Measurements from ENCODE around the gene STIMATE.
A peak's percentile ranks its signal among the peaks of the same experiment; 100 is the strongest.

The STIMATE gene

GRCh38 chr3:52846432-52846965, 50.8 kb downstream of the STIMATE start:
- H3K27ac ChIP-seq: no peak overlapping the region
- no peak for TF ChIP-seq CTCF (conservative IDR thresholded peaks at IDR 0.05)

DNA sequence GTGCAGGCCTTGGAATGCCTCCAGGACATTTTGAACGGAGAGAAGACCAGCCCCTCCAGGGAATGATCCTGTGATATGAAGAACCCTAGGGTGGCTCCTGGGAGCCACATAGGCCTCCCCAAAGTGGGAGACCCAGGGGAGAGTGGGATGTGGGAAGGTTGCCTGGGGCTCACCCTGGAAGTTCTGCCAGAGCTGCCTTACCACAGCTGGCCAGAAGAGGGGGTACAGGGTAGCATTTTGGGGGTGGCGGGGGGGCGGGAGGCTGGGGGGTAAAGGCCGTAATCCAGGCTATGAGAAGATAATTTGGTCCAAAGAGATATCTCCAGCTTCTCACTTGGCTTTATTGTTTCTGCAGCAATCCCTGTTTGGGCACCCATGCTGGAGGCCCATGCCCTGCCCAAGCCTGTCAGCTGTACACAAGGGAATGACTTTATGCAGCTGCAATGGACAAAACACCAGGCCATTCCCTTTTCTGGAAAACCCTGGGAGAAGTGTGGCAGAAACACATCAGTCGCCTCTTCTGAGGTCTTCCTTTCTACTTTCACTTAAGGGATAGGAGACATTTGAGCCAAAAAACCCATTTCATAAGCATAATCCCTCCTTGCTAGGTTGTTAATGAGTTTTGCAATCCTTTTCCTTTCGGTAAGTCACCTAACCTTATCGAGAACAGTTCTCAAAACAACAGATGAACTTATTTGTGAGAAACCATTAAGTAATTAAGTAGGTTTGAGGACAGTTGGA, 51.5 kb downstream of the STIMATE start:
- H3K27ac ChIP-seq: no peak overlapping the region
- TF ChIP-seq CTCF (conservative IDR thresholded peaks at IDR 0.05): 0 out of 2 replicates have a peak, but pooled peaks have one; percentile 31

DNA sequence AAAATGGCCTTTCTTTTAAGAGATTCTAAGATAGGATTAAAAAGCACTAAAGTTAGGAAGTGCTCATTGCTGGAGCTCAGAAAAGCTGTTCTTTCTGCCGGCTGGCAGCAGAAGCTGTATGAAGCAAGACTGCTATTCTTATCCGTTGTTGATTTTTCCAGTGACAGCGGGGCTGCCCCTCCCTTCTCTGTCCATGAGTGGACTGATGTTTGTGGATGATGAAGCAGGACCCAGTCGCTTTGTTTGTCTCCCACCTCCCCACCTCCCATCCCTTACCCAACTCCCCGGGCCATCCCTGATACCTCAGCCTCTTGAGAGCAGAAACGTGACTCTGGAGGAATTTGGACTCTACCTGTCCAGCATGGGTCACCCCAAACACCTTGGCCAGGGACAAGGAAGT, 52.2 kb downstream of the STIMATE start:
- no peak overlapping the region for H3K27ac ChIP-seq
- no peak for TF ChIP-seq CTCF (conservative IDR thresholded peaks at IDR 0.05)

DNA sequence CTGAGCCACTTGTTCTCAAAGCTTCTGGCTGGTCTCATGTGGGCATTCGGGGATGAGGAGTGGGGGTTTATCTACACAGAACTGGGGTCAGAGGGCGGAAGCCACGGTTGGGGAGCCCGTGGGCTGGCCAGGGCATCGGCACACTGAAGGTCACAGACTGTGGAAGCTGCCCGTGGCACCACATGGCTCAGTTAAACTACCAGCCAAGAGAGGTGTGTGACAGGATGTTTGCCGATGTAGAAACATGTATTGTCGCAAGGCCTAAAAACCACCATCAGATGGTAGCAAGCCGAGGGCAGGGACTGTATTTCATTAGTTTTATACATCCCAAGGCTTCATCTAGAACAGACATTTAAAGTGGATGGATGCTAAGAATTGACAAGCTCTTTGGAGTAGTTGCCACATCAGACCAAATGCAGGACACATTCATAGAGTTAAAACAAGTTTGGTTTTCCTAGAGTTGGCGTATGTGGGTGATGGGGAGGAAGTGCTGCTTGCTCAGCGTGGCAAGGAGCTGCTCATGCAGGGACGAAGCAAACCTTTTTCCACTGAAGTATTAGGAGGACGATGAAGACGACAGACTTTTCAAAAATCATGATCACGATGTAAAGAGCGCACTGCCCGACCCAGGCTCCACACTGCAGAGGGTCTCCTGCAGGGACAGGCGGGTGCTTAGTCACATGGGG, 52.9 kb downstream of the STIMATE start:
- no peak overlapping the region for H3K27ac ChIP-seq
- no peak for TF ChIP-seq CTCF (conservative IDR thresholded peaks at IDR 0.05)

DNA sequence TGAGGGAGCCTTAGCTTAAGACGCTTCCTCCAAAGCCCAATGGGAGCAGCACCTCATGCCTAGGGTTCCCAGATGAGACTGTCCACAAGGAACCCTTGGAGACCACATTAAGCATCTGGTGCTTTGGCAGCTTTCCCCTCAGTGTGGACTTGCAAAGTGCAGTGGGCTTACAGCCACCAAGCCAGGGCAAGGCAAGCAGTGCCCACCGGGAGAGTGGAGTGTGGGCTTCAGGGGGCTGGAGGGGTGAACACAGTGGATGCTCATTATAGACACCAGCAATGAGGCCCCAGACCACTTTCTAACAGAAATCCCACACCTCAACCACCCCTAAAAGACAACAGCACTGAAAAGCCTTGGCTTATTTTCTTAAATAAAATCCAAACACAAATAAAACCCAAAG, 53.5 kb downstream of the STIMATE start:
- TF ChIP-seq CTCF (conservative IDR thresholded peaks at IDR 0.05): no peak
- no peak overlapping the region for H3K27ac ChIP-seq

DNA sequence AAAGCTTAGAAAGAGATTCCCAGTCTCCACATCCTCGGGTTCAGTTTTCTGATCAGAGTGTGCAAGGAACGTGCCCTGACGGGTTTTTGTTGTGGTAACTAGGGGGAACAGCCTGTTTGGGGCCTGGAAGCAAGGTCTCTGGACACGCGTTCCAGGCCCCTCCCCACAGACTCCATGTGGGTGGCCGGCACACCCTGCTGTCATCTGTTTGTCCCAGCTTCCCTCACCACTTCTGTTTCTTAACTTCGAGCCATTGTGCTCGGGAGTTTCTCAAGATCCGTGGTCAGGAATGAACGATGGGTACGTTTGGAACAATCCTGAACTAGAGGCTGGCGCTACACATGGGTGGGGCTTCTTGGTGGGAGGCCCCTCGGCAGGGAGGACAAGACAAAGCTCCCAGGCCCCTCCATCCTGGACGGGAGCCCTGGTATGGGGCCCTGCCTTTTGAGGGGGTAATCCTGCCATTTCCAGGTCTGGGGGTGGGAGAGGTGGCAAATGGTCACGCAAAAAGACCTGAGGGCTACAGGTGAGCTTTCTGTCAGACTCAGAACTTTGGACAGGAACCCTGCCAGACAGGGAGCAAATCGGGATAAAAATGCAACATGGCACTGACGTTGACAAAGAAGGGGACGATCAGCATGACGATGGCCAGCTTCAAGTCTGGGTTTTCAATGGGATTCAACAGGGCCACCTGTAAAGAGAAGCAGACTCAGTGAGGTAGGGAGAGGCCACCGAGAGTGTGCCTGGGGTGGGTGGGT, 54.1 kb downstream of the STIMATE start:
- no peak for TF ChIP-seq CTCF (conservative IDR thresholded peaks at IDR 0.05)
- no peak overlapping the region for H3K27ac ChIP-seq

- no peak for TF ChIP-seq CTCF (conservative IDR thresholded peaks at IDR 0.05)
- no peak overlapping the region for H3K27ac ChIP-seq
These were observed 54.9 kb downstream of the STIMATE start for GRCh38 chr3:52842424-52842823.

Data from VCaP (cell line).